Stimulated activated CD4-positive, alpha-beta T cell treated with anti-CD3 and anti-CD28 coated beads, Interleukin-12 subunit alpha, Interleukin-12 subunit beta, amount 100 ng/mL, for 48 hours (primary cell): Measurements from ENCODE around the gene SLC22A7.

Experiments
- DNase-seq, 3 donors: peaks; one replicate each; pipeline ENCODE4 v3.0.0-alpha.2; 2020; ENCODE audit warnings: low read depth in 2 of 3, low spot score in 1 of 3

Gene SLC22A7

GRCh38 chr6:43264599-43265145 is 33.4 kb upstream of the SLC22A7 start:
- DNase-seq = no peak

GRCh38 chr6:43265564-43265963 is 32.5 kb upstream of the SLC22A7 start:
- no peak for DNase-seq

DNA sequence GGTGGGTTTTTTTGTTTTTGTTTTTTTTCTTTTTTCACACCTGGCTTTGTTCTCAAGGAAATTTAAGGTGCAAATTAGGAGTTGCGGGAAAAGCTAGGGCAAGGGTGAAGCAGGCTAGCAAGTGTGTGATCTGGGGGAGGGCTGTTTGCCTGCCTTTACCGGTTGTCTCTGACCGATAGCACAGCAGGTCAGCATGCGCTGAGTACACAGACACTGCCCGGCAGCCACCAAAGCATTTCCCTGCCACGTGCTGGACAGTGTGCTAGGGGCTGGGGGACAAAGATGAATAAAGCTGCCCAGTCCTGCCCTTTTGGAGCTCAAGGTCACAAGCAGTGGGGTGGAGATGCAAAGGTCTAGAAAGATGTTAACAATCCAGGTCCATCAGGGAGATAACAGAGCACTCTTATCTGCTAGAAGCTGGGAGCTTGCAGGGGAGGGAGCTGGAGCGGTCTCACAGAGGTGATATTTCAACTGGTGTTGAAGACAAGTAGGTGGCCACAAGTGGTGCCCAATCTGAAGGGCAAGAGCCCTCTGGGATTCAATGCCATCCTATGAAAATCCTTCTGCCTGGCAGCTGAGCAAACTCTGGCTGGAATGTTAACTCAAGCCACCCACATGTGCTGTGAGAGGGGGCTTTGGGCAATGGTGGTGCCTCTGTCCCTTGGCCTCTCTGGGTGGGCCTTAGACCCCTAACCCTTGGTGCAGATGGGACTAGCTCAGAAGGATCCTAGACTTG is 30.3 kb upstream of the SLC22A7 start:
- no peak for DNase-seq

DNA sequence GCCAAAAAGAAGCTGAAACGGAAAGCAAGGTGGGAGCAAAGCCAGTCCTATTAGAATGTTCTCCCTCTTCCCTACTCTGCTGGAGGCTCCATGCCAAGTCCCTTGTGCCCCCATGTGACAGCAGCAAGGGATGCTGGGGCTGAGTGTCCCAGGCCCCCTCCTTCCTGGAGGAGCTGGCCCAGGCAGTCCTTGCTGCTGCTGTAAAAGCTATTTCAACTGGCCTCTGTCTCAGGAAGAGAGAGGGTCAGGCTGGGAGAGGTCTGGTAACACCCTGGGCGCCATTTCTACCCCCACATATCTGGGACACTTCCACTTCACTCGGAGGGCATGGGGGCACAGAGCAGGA is 29.7 kb upstream of the SLC22A7 start:
- DNase-seq = no peak

DNA sequence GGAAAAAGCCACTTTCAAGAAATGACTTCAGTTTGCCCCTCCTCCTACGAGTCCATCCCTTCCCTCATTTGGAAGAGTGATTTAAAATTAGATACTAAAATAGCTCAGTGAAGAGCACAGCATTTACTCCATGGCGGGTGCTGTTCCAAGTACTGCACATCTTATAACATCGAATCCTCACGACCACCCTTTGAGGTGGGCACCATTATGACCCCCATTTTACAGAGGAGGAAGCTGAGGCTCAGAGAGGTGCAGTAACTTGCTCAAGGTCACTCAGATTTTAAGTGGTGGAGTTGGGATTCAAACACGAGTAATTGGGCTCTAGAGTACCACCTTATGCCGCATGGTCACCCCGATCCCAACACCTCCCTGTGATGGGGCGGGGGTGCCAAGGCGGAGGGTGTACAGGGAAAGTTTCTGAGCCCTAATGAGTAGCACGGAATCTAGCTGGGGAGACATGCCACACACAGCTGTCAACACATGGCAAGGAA is 29.2 kb upstream of the SLC22A7 start:
- DNase-seq = no peak

- DNase-seq = peak in 1 of 3 donors; percentile 23
Measured at GRCh38 chr6:43269273-43270007, 28.6 kb upstream of the SLC22A7 start.

DNA sequence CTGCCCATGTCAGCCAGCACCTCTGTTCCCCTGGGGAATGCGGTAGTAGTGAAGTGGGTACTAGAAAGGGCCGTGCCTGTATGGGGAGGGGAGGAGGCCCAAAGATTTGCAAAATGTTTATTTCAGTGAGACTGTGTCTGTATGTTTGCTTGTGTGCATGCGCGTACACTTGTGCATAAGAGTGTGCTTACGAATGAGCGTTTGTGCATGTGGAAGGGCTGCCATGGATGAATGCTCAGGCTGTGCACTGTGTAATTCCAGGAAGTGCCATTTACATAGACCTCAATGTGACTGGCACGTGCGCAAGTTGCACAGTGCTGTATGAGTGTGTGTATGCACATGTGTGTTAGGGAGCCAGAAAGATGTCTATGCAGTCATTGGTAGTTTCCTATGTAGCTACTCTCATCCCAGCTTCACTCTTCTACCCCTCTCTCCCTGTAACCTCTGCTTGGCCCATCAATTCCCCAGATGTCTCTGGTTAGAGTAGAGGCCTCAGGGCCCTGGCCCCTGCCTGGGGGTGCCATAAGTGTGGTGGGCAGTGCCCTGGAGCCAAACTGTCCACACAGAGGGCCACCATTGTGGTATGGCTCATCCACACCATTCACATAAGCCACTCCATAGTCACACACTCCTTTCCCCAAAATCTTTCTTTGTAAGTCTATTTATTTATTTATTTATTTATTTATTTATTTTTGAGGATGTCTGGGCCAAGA is 26.8 kb upstream of the SLC22A7 start:
- no peak for DNase-seq

GRCh38 chr6:43271944-43272343 is 26.1 kb upstream of the SLC22A7 start:
- no peak for DNase-seq

- no peak for DNase-seq
Measured at GRCh38 chr6:43273707-43274106, 24.4 kb upstream of the SLC22A7 start.

DNA sequence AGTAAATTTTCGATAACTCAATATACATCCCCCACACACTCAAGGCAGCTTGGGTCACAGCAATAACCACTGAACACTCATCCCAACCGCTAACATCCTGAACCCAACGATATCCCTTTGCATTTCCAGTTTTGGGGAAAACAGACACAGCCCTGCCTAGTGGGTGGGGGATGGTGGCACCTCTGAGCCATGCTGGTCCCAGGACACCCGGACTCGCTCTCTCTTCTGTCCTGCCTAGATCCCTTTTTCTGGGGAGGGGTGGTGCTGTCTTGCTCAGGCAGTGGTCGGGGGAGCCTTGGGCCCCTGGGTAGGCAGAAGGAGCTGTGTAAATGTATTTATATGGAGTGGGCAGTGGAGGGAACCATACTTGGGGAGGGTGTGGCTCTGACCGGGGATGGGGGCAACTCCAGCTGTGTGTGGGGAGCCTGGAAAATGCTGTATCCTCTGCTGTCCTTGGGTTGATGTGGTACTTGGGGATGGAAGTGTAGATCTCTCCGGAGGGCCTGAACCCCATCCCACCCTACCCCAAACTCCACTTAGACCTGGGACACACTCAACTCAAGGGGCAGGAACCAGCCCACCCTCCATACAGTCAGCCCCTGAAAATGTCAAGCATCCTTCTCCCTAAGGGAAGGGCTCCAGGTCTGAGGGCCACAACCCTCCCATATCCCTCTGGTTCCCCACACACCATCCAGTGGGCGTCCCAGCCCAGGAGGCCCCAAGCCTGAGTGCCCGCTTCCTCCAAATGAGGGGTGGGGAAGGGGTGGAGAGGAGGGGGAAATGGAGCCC is 23.7 kb upstream of the SLC22A7 start:
- no peak for DNase-seq

- no peak for DNase-seq
Measured at GRCh38 chr6:43274916-43275597, 23.0 kb upstream of the SLC22A7 start.

DNA sequence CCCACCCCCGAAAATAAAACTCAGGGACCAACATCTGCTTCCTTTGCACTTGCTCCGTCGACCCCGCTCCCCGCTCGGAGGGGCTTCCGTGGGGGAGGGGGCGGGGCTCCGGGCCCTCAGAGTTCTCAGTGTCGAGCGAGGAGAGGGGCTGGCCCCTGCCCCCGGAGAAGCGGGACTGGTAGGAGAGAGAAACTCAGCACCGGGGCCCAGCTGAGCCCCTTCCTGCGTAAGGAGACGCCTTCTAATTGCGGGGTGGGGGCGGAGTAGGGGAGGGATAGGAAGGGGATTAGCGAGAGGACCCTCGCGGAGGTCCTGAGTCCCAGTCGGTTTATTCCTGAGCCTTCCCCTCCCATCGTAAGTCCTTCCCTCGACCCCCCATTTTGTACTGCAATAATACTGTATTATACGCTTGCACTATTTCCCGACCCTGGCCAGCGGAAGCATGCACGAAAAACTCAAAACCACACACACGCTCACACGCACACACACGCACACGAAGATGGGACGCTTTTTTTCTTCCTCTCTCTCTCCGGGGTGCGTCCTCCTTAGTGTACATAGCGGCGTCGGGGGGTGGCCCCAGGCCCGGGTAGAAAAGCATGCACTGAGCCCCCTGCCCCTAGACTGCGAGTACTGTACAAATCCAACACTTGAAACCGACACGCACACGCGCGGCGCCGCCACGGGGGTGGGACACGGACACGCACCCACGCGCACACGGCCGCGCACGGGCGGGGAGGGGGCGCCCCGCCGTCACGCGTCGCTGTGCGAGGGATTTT is 22.1 kb upstream of the SLC22A7 start:
- DNase-seq = no peak

GRCh38 chr6:43276577-43277305 is 21.3 kb upstream of the SLC22A7 start:
- no peak for DNase-seq

GRCh38 chr6:43277306-43277642 is 20.8 kb upstream of the SLC22A7 start:
- DNase-seq = no peak

DNA sequence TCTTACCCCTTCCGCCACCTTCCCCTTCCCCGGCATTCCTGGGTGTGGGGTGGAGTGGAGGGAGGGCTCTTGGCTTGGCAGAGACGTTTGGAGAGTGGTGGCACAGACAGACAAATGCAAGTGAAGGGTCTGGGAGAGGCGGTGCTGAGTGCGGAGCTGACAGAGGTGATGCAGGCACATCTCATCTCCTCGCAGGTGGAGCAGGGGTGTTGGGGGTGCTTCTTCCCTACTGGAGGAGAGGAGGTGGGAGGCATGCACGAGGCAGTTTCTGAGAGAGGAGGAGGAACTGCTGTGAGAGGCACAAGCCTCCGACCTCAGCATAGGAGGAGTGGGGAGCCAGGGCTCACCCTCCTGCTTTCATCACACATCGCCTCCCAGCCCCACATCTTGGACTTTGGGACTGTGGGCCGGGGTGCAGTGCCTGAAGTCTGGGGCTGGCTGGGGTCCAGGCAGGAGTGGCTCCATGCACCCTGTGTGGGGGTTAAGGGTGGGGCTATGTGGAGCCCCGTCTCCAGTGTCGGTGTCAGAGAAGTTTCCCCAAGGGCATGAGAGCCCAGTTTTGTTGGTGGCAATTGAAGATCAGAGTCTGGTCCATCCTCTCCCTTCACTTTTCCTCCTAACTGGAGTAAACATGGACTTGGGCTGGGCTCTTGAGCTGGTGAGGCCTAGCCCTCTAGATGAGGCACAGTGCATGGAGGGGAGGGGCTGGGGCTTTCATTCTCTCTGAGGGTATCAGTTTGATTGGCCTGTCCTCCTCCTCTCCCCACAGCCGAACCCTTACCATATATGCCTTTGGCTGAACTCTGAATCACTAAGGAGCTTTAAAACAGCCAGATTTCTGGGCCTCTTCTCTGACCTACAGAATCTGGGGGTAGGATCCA is 20.2 kb upstream of the SLC22A7 start:
- no peak for DNase-seq

GRCh38 chr6:43278524-43279078 is 19.5 kb upstream of the SLC22A7 start:
- no peak for DNase-seq

DNA sequence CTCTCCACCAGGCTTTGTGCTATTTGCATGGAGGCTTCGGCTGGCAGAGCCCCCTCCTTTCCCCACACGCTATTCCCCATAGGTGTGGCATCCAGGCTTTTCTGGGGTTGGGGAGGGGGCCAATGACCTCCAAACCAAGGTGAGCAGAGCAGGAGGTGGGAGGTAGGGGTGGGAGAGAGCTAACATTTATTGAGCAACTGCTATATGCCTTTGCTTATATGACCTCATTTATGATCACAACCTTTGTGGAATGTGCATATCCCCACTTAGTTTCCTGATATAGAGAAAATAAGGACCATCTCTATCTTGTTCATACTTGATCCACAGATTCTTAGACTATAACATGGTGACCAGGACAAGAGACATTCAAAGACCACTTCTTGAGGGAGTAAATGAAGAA is 17.8 kb upstream of the SLC22A7 start:
- no peak for DNase-seq

DNA sequence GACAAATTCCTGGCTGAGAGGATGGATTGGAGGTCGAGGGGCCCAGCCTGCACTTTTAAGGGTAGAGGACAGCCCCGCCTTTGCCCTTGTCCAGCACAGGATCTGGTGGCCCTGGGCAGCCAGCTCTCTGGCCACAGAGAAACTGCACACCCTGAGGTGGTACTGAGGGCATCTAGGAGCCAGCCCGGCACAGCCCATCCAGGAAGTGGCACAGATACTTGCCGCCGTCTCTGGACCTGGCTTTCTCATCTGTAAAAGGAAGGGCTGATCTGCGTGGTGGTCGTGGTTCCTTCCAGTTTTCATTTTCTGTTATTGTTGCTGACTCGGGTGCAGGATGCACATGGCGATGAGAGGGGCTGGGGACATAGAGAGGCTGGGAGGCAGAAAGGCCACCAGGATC is 16.0 kb upstream of the SLC22A7 start:
- no peak for DNase-seq
